ENCODE data around the gene DALRD3.

DALRD3 gene

GRCh38 chr3:49004352-49005302, 13.8 kb downstream of the DALRD3 start:
- no peak for DNase-seq

- DNase-seq = no peak
These were observed 17.2 kb downstream of the DALRD3 start for GRCh38 chr3:49001155-49001554.

- DNase-seq = no peak
These were observed 19.1 kb downstream of the DALRD3 start for GRCh38 chr3:48999085-48999858.

GRCh38 chr3:48997714-48998637, 20.4 kb downstream of the DALRD3 start:
- DNase-seq = no peak

- DNase-seq = no peak
These were observed 21.2 kb downstream of the DALRD3 start for GRCh38 chr3:48997102-48997635.

- no peak for DNase-seq
These were observed 21.7 kb downstream of the DALRD3 start for GRCh38 chr3:48996640-48997039.

- no peak for DNase-seq
These were observed 24.5 kb downstream of the DALRD3 start for GRCh38 chr3:48993834-48994233.

GRCh38 chr3:48991851-48992545, 26.4 kb downstream of the DALRD3 start:
- no peak for DNase-seq

- peak; percentile 34 for DNase-seq
These were observed 27.5 kb downstream of the DALRD3 start for GRCh38 chr3:48990636-48991469.

- DNase-seq = peak; percentile 80
These were observed 28.4 kb downstream of the DALRD3 start, which contains the start of gene P4HTM for GRCh38 chr3:48989796-48990635. TSS of gene P4HTM (plus strand) at chr3:48990241. CDS start at chr3:48990257, 16 bp downstream.

GRCh38 chr3:48989126-48989795, 29.1 kb downstream of the DALRD3 start:
- no peak for DNase-seq

GRCh38 chr3:48985831-48986376, 32.5 kb downstream of the DALRD3 start:
- DNase-seq = no peak

GRCh38 chr3:48984663-48985062, 33.7 kb downstream of the DALRD3 start:
- DNase-seq = no peak

- DNase-seq = no peak
These were observed 35.3 kb downstream of the DALRD3 start for GRCh38 chr3:48983096-48983495.

GRCh38 chr3:48982686-48983085, 35.7 kb downstream of the DALRD3 start:
- DNase-seq = no peak

GRCh38 chr3:48982016-48982415, 36.4 kb downstream of the DALRD3 start:
- DNase-seq = no peak

- no peak for DNase-seq
These were observed 38.1 kb downstream of the DALRD3 start for GRCh38 chr3:48980295-48980694.

GRCh38 chr3:48979451-48979850, 38.9 kb downstream of the DALRD3 start:
- DNase-seq = no peak
